ENCODE results near the gene DTNB.

DTNB gene

DNA sequence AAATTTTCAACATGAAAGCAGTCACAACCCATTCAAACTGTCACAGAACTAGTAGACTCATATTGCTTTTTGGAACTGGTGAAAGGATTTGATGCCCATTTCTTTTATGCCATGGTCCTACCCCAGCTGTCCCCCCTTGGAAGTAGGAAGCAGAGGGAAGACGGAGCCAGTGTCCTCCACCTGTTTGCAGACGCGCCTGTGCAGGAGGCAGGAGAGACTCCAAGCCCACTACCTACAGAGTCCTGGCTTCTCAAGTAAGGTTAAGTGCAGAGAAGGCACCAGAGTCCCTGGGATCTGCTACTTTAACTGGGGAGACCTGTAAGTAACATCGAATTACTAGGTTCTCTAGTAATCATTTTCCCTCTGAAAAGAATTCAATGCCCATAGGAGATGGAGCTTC lies 299.0 kb downstream of the DTNB start:
- in situ Hi-C loops (cut with HindIII; ENCODE audit: low pct_ligation_motif_present, low pct_unique_long_range_greater_than_20kb, low sequenced_read_pairs): no loop called here
- DNase-seq: no peak

DNA sequence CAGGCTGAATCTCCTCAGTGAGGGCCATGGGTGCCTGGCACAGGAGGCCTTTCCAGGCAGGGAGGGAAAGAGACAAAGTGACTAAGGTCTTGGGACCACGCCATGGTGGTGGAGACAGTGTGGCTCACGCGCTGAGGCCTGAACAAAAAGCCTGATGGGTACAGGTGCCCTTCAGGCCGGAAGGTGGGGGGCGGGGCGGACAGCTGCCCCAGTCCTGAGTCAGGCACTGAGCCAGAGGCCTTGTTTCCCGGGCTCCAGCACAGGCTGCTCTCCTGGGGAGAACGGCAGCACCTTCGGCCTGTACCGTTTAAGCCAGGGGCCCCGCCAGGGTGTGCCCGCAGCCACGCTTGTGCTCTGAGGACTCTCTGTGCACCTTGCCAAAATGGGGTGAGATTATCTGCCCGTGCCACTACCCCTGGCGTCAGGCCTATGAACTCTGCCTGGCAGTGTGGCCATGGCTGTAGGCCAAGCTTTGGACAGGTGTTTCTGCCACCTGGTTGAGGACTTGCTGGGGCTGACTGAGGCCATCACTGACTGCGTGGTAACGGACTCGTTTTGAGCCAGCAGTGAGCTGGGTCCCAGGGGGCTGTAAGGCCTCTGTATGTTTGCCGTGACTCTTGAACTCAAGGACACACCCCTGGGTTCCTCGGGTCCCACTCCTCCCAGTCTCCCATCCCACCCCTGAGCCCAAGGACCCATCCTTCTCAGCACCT lies 300.0 kb downstream of the DTNB start:
- no peak for DNase-seq

DNA sequence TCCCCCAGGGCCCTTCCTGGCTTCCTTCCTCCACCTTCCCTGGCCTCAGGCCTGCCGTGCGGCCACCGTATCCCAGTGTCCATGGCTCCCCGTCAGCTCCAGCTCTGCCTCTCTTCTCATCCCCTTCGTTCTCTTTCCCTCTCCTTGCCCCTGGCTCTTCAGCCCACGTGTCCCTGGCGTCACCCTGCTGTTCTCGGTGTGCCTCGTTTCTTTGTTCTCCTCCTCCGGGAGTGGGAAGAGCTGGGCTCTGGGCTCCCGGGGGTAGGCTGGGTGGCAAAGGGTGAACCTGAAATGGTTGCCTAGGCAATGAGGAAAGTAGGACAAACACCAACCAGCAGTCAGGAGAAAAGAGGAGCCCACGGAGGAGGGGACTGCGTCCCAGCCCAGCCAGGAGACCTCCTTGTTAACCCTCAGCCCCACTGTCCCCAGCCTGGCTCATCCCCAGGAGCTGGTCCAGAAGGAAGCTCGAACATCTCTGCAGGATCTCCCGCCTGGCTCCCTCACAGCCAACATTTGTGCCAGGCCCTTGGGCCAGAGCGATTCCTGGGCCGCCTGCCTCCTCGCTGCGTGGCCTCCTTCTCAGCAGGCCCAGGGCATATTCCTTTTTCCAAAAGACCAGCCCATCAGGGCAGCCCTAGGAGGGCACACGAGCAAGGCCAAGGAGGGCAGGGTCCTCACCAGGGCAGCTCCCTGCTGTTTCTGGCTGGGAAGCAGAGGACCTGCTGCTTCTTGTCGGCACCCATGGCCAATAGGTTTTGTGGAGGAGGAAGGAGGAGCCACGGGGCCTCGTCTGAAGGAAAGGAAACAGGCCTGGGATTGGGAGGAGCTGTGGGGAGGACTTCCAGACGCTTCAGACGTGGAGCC lies 300.7 kb downstream of the DTNB start:
- no peak for DNase-seq
- in situ Hi-C loops (cut with HindIII; ENCODE audit: low pct_ligation_motif_present, low pct_unique_long_range_greater_than_20kb, low sequenced_read_pairs): no loop called here

More for the DNA sequence above, 300.0 kb downstream of the DTNB start:
- in situ Hi-C loops (cut with HindIII; ENCODE audit: low pct_ligation_motif_present, low pct_unique_long_range_greater_than_20kb, low sequenced_read_pairs): no loop called here

DNA sequence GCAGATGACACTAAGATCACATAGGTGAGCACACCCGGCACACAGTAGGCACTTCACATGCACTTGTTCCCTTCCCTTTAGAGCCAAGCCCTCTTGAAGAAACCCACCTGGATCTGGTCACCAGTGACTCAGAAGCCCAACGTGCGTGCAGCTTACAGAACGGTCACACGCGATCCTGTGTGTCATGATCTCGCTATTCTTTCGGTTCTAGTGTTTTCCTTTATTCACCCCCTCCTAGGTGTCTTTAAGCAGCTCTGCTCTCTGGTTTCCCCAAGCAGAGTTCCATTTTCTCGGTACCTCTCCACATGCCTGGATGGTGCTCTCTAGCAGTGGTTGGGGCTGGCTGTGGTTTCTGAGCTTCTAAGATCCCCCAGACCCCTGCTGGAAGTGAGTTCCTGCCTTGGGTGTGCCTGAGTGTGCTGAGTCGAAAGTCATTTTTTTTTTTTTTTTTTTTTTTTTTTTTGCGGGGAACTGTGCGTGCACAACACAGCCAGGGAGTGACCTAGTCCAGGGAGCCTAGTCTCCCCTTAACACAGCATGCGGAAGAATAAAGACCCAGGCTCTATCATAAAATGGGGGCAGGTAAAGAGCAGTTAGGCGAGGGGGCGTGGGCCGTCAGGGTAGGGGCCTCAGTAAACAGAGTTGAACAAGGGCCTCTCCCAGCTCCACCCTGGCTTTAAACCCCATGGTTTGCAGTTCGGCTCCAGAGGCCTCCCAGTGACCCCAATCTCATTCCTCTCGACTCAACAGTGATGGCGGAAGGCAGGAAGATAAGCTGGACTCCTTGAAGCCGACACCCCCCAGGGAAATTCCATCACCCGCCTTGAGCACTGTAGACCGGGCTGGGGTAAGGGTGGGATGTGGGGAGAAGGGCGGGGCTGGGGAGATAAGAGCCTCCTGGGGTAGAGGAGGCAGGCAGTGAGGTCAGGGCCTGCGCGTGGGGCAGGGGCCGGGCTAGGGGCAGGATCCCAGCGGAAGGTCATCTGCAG lies 301.8 kb downstream of the DTNB start:
- no peak for DNase-seq
- in situ Hi-C loops (cut with HindIII; ENCODE audit: low pct_ligation_motif_present, low pct_unique_long_range_greater_than_20kb, low sequenced_read_pairs): no loop called here

DNA sequence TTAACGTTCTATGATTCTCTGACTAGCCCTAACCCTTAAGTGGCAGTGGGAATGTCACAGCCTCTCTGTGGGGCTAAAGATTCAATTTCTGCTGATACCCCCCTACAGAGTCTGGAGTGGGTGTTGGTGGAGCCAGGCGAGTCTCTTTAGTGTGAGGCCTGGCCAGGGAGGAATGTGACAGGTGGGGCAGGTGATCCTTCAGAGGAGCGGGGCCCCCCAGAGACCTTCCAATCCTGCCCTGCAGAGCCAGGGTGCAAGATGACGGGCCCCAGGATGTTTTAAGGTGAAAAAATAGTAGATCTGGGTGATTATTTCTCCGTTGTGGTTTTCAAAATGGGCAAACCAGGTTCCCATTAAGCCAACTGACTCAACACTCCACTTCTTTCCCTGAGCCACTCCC lies 303.5 kb downstream of the DTNB start:
- no peak for DNase-seq
- in situ Hi-C loops (cut with HindIII; ENCODE audit: low pct_ligation_motif_present, low pct_unique_long_range_greater_than_20kb, low sequenced_read_pairs): no loop called here

DNA sequence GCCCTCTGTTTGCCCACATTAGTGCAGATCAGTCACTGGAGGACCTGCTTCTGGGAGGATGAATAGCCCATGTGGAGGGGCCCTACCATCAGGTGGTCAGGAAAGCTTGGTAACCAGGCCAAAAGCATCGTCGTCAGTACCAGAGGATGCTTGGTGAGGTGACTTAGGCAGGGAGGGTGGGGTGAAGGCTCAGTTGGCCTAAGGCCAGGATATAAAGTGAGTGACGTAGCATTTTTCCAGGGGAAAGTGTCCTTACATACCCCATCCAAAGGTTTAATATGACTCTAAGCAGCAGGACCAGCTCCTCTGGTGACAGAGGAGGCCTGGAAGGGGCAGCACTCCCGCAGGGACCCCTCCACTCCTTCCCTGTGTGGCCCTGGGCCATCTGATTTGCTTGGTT lies 303.9 kb downstream of the DTNB start:
- in situ Hi-C loops (cut with HindIII; ENCODE audit: low pct_ligation_motif_present, low pct_unique_long_range_greater_than_20kb, low sequenced_read_pairs): no loop called here
- DNase-seq: no peak

DNA sequence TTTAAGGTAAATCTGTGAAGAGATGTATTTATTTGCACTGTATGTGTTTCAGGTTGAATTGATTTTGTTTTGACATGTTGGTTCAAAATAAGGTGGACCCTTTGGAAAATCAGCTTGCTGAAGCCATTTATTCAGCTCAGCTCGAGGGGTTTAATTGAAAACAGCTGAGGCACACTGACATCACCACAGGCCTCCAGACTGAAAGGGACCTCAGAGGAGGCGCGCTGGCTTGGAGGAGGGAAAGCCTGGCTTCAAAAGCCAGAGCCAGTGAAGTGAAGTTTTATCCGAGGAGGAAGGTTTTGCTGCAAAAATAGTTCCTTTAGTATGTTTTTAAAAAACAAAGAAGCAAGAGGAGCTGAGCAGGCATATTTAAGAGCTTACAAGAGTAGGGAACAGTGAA lies 304.7 kb downstream of the DTNB start:
- no peak for DNase-seq
- in situ Hi-C loops (cut with HindIII; ENCODE audit: low pct_ligation_motif_present, low pct_unique_long_range_greater_than_20kb, low sequenced_read_pairs): no loop called here

DNA sequence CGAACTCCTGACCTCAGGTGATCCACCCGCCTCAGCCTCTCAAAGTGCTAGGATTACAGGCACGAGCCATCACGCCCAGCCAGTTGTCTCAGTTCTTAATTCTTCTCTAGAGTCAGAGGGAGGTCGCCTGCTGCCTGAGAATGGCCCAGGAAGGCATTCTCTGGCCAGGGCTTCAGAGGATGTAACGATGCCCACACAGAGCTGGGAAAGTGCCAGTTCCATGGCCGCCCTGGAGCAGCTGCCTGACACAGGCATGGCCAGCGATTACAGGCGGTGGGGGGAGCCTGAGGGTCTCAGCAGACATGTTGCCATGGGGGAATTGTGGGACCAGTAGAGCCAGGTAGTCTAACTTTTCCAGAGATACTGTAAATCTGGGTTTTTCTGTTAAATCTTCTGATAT lies 306.1 kb downstream of the DTNB start:
- no peak for DNase-seq
- in situ Hi-C loops (cut with HindIII; ENCODE audit: low pct_ligation_motif_present, low pct_unique_long_range_greater_than_20kb, low sequenced_read_pairs): no loop called here

DNA sequence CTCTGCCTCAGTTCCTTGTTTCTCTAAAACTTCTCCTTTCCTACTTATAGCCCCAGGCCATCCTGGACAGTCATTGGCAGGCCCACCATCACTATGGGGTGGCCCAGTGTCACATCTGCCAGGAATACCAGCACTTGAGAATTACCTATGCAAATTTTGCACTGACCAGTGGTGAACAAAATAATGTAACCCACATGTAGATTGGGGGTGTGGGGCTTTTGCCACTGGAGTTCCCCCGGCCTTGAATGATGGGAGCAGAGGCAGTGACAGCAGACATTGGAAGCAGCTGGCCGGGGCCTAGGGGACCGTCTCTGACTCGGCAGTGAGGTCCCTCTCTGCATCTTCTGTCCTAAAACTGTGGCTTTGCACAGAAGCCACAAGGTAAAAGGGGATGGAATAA lies 306.7 kb downstream of the DTNB start:
- no peak for DNase-seq
- in situ Hi-C loops (cut with HindIII; ENCODE audit: low pct_ligation_motif_present, low pct_unique_long_range_greater_than_20kb, low sequenced_read_pairs): no loop called here

DNA sequence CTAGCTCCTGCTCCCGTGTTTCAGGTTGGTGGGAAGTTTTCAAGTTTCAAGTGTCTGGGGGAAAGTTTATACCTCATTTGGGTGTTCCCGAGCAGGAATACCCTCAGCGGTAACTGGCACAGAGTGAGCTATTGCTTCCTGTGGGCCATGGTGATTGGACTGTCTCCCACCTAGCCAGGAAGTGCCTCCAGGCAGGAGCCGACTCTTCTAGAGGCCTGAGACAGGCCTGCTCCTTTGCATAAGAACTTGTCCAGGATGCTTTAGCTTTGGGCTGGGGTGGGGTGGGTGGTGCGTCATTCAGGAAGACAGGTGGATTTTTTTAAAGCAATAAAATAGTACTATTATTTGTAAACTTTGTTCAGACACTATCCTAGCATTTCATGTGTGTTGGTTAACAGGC lies 308.1 kb downstream of the DTNB start:
- no peak for DNase-seq

DNA sequence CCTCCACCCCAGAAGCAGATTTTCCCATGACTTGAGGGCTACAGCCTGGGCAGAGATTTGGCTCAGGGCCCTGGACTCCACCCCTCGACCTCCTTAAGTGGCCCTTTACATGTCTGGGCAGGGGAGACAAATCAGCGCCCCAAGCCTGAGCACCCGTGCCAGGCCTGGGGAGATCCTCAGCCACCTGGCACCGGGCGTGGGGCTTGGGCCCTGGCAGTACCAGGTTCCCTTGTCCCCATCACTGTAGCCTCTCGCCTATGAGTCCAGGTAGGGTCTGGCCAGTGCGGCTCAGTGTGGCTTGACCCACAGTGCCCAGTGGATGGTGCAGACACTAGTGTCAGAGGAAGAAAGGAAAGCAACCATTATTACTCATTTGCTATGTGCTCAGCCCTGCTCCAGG lies 309.6 kb downstream of the DTNB start:
- in situ Hi-C loops (cut with HindIII; ENCODE audit: low pct_ligation_motif_present, low pct_unique_long_range_greater_than_20kb, low sequenced_read_pairs): no loop called here
- no peak for DNase-seq

More for the DNA sequence above, 308.1 kb downstream of the DTNB start:
- in situ Hi-C loops (cut with HindIII; ENCODE audit: low pct_ligation_motif_present, low pct_unique_long_range_greater_than_20kb, low sequenced_read_pairs): no loop called here

DNA sequence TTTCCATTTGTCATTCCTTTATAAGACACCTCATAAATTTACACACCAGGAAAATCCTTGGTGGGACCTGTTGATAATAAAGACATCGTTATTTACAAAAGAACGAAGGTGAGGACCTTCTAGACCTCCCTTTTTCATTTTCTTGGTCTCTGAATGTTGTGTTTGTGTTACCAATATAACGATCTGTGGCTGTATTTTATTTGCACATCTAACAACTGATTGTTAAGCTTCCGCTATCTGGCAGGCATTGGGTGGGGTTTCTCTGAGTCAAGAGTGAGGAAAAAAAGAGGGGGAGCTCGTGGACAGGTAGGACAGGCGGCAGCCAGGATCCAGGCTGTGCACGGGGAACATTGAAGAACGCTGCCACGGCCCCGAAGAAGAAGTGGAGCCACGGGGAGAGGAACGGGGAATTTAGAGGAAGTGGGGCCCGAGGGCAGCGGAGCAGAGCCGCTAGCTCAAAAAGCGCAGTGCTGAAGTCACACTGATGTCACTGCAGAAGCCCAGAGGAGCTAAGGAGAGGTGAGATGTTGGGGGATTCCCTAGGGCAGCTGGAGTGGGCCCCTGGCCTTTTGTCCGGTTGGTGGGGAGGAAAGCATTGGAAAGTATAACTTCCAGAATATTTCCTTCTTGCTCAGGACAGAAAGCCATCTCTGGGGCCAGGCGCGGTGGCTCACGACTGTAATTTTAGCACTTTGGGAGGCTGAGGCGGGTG lies 310.8 kb downstream of the DTNB start:
- peak; percentile 50 for DNase-seq
- in situ Hi-C loops (cut with HindIII; ENCODE audit: low pct_ligation_motif_present, low pct_unique_long_range_greater_than_20kb, low sequenced_read_pairs): no loop called here

DNA sequence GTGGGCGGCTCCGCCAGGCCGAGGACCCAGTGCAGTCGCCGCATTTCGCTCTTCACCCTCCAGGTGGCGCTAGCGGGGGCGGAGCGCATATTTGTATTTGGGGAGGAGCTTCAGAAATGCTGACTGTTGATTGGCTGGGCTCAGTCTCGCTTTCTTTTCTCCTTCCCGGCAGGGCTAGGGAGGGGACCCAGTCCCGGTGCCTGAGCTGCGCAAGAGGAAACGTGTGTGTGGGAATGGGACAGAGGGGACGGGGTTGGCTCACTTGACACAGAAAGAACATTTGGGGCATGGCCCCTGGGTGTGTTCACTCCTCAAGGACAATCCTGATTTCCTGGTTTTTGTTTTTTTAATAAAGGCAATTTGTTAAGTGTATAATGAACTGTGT lies 311.3 kb downstream of the DTNB start:
- in situ Hi-C loops (cut with HindIII; ENCODE audit: low pct_ligation_motif_present, low pct_unique_long_range_greater_than_20kb, low sequenced_read_pairs): no loop called here
- peak; percentile 95 for DNase-seq

DNA sequence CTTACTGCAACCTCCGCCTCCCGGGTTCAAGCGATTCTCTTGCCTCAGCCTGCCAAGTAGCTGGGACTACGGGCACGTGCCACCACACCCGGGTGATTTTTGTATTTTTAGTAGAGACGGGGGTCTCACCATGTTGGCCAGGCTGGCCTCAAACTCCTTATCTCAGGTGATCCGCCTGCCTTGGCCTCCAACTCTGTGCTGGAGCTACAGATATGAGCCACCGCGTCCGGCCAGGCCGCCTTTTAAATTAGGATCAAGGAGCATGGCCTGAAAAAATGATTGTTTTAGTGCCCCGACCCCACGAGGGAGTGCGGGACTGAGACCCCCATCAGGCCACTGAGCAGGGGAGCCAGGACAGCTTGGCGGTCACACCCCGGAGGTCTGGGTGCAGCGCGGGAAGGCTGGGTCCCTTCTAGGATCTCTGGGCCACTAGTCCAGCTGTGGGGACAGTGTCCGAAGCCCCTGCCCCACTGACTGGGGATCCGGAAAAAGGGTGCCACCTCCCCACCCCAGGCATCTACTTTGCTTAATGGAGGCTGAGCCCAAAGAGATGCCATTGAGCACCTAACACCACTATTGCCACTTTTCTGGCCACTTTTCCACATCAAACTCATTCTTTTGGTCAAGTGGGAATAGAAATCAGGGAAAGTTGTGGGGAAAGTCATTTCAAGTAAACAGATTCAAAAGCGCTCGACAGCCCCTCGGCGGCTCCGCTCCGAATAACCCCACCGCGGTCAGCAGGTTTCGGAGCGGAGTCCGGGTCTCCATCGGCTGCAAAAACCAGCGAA lies 311.9 kb downstream of the DTNB start:
- no peak for DNase-seq
- in situ Hi-C loops (cut with HindIII; ENCODE audit: low pct_ligation_motif_present, low pct_unique_long_range_greater_than_20kb, low sequenced_read_pairs): no loop called here

DNA sequence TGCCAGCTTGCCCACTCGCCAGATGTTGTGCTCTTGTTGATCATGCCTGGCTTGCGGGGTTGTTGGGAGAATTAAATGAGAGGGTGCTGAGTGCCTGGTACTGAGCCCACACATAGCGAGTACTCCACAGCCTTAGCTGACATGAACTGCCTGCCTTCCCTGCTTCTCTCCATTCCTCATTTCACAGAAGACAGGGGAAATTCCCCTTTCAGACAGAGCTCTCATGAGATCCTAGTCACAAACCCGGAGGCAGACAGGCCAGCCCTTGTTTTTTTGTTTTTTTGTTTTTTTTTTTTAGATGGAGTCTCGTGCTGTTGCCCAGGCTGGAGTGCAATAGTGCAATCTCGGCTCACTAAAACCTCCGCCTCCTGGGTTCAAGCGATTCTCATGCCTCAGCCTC lies 314.5 kb downstream of the DTNB start:
- in situ Hi-C loops (cut with HindIII; ENCODE audit: low pct_ligation_motif_present, low pct_unique_long_range_greater_than_20kb, low sequenced_read_pairs): no loop called here

DNA sequence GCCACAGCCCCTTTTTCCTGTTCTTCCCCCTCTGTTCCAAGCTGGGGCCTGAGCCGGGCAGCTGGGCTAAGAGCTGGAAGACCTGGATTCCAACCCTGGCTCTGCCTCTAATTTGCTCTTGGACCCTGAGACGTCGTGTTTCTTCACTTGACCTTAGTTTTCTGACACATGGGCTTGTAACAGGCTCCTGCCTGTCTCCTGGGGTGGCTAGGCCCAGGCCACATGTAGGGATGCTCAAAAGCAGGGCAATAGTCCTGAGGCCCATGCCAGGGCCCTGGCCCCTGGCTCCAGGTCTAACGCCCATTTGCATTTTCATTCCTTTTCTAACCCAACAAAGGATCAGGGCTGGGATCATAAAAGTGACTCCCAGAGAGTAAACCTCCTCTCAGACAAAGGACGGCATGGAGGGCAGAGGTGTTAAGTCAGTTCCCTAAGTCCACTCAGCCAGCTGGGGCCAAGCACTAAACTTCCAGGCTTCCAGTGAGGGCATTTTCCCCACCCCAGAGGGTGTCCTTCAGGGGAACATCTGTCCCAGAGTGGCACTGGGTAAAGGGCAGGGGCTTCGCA lies 315.0 kb downstream of the DTNB start:
- no peak for DNase-seq
- in situ Hi-C loops (cut with HindIII; ENCODE audit: low pct_ligation_motif_present, low pct_unique_long_range_greater_than_20kb, low sequenced_read_pairs): no loop called here

More for the DNA sequence above, 314.5 kb downstream of the DTNB start:
- no peak for DNase-seq

DNA sequence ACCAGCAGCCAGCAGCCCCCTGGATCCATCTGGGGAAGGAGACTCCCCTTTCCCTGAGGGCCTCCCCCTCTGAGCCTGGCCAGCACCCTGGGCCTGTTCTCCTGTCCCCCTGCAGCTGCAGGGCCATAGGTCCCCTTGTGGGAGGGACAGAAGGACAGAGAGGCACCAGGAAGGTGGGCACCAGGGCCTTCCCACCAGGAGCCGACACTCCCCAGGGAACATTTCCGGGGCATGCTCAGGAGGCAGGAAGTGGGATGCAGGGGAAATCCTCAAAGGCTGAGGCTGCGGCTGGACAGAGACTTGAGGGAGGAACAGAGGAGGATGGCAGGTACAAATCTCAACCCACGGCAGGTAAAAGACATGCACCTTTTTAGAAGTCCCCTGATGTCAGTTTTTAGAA lies 317.3 kb downstream of the DTNB start:
- DNase-seq: no peak
- in situ Hi-C loops (cut with HindIII; ENCODE audit: low pct_ligation_motif_present, low pct_unique_long_range_greater_than_20kb, low sequenced_read_pairs): no loop called here

All from ACHN (cell line).